HepG2 (cell line): Measurements from ENCODE around the gene PDIA6. TPM values are rescaled to one million over a fixed set of nuclear protein-coding genes. Genes with fewer than 3 reads are reported as not detected.
A peak's percentile ranks its signal among the peaks of the same experiment; 100 is the strongest.

Source experiments
- ATAC-seq: fragments of 200-7000 bp; cut with Tn5 transposase; 3 replicates; pipeline ENCODE4 v1.9.1; 2020; ENCODE audit warnings: mild to moderate bottlenecking, moderate library complexity
- BruUV-seq: library from RNA; stranded (reverse); fragments of 400-500 nt; replicated peaks from 2 replicates; lab custom pipeline; 2021; lab: Mats Ljungman, UMichigan
- CTCF ChIA-PET: fragments of 300-600 bp; formaldehyde crosslinking; extraction: SDS; loops from one replicate; lab custom pipeline; 2021; ENCODE audit warnings: low total read pairs, inconsistent platforms, low intra/inter-chr PET ratio; lab: Yijun Ruan, JAX
- POLR2A ChIA-PET: fragments of 350-600 bp; sonication (Branson Sonifier 250); formaldehyde crosslinking; loops from one replicate; lab custom pipeline; 2020; ENCODE audit warnings: antibody characterized with exemption, inconsistent platforms; lab: Yijun Ruan, JAX
- DNase-seq: peaks from one replicate; pipeline ENCODE4 v3.0.0-alpha.2; 2015; ENCODE audit warnings: low spot score
- FAIRE-seq: peaks from 3 replicates; lab custom pipeline; 2011; peaks lifted over from hg19 to GRCh38; lab: Jason Lieb, UNC
- H2AFZ ChIP-seq: one replicate; pipeline ENCODE4 v1.6.1; 2011; ENCODE audit warnings: low read length, inconsistent platforms
- H3K27ac ChIP-seq: fragments of 300-600 bp; 3 replicates; pipeline ENCODE4 v1.8.0; 2011; ENCODE audit warnings: mixed run types, mild to moderate bottlenecking, mixed read lengths, low read length, inconsistent platforms; ENCODE audit not compliant: insufficient read depth; ENCODE audit errors: extremely low read length
- H3K27me3 ChIP-seq, 2 experiments: fragments of 200-600 bp in 1 of 2; 2 replicates in 1 of 2; 3 replicates in 1 of 2; pipeline versions ENCODE4 v1.6.0 to v1.8.0; 2011; ENCODE audit warnings: low read length in 2 of 2, mild to moderate bottlenecking in 2 of 2, moderate library complexity in 2 of 2, inconsistent platforms in 1 of 2; ENCODE audit not compliant: insufficient read depth in 2 of 2, control insufficient read depth in 1 of 2
- H3K36me3 ChIP-seq, 2 experiments: fragments of 200-600 bp in 1 of 2; replicated peaks in 1 of 2; 2 replicates in 1 of 2; 3 replicates in 1 of 2; pipeline versions ENCODE4 v1.5.1 to v1.8.0; 2011; ENCODE audit warnings: low read length in 2 of 2, inconsistent platforms in 1 of 2; ENCODE audit not compliant: insufficient read depth in 2 of 2, control insufficient read depth in 1 of 2
- H3K4me1 ChIP-seq: 2 replicates; pipeline ENCODE4 v1.5.1; 2012; ENCODE audit warnings: low read length, inconsistent platforms; ENCODE audit not compliant: insufficient read depth
- H3K4me2 ChIP-seq: 2 replicates; pipeline ENCODE4 v1.6.0; 2011; ENCODE audit warnings: low read depth, low read length, inconsistent platforms
- H3K4me3 ChIP-seq, 3 experiments: fragments of 200-600 bp in 1 of 3; sonication (generic), shearing (Covaris generic) in 1 of 3; replicated peaks in 1 of 3; 2 replicates each; pipeline ENCODE4 v1.5.1; 2011 to 2016; ENCODE audit warnings: low read length in 3 of 3, inconsistent platforms in 2 of 3, low read depth in 2 of 3, mild to moderate bottlenecking in 2 of 3, control low read depth in 1 of 3, mixed read lengths in 1 of 3; ENCODE audit not compliant: insufficient read depth in 1 of 3
- H3K79me2 ChIP-seq: one replicate; pipeline ENCODE4 v1.6.1; 2011; ENCODE audit warnings: low read length, inconsistent platforms; ENCODE audit not compliant: insufficient read depth
- H3K9ac ChIP-seq: 2 replicates; pipeline ENCODE4 v1.6.0; 2011; ENCODE audit warnings: mild to moderate bottlenecking, low read depth, low read length, inconsistent platforms; ENCODE audit not compliant: insufficient read depth
- H3K9me3 ChIP-seq: 2 replicates; pipeline ENCODE4 v1.5.1; 2012; ENCODE audit warnings: mild to moderate bottlenecking, low read length
- H4K20me1 ChIP-seq: 2 replicates; pipeline ENCODE4 v1.6.0; 2011; ENCODE audit warnings: inconsistent platforms, mild to moderate bottlenecking, low read length, moderate library complexity; ENCODE audit not compliant: insufficient read depth
- CCDC6 ChIP-seq: sonication (generic); formaldehyde crosslinking; IDR thresholded peaks from 2 replicates; pipeline ENCODE4 v1.8.1; 2022; ENCODE audit warnings: mild to moderate bottlenecking, missing genetic modification reagents, moderate library complexity
- CHD4 ChIP-seq: fragments of 200-600 bp; sonication (generic); IDR thresholded peaks from 2 replicates; pipeline ENCODE4 v1.7.0; 2017; ENCODE audit warnings: mild to moderate bottlenecking, low read length, borderline replicate concordance
- DNMT3B ChIP-seq: conservative IDR thresholded peaks from 2 replicates; pipeline ENCODE4 v1.6.1; 2016; ENCODE audit warnings: missing biosample characterization, control low read depth
- FOSL2 ChIP-seq: sonication (generic); formaldehyde crosslinking; IDR thresholded peaks from 2 replicates; pipeline ENCODE4 v1.4.0; 2020; ENCODE audit warnings: missing genetic modification reagents
- HES4 ChIP-seq: sonication (generic); formaldehyde crosslinking; IDR thresholded peaks from 2 replicates; pipeline ENCODE4 v1.9.0; 2021; ENCODE audit warnings: mild to moderate bottlenecking, missing genetic modification reagents, borderline replicate concordance
- JUN ChIP-seq: sonication (generic); formaldehyde crosslinking; IDR thresholded peaks from 2 replicates; pipeline ENCODE4 v1.4.0; 2020; ENCODE audit warnings: mild to moderate bottlenecking, missing genetic modification reagents
- ZBTB43 ChIP-seq: sonication (generic); formaldehyde crosslinking; conservative IDR thresholded peaks from 2 replicates; pipeline ENCODE4 v1.4.0; 2020; ENCODE audit warnings: missing genetic modification reagents
- WGBS: methylation state at CpG from one replicate; pipeline ENCODE4 v1.1.6; 2017; ENCODE audit warnings: low lambda C conversion rate; 5-methylcytosine and 5-hydroxymethylcytosine counted together
- in situ Hi-C: cut with HindIII; loops from 2 replicates; pipeline ENCODE4 v1.10.0; 2017; ENCODE audit warnings: low pct_unique_long_range_greater_than_20kb; ENCODE audit not compliant: extremely low pct_ligation_motif_present
- intact Hi-C: fragments of 100-400 bp; cut with micrococcal nuclease; formaldehyde crosslinking; loops from one replicate; pipeline ENCODE4 v1.10.0; 2022; ENCODE audit not compliant: unreplicated experiment
- polyA plus RNA-seq, 8 experiments: library from polyadenylated mRNA; depleted of rRNA in 3 of 8; stranded (reverse) in 7 of 8; unstranded in 1 of 8; fragments of >200 nt; fragmentation: Illumina TruSeq in 4 of 8; extraction: Trizol in 4 of 8; gene quantifications; 2 replicates each; pipeline versions ENCODE4 v1.2.1 to v1.2.3, GENCODE V29; 2011 to 2016; ENCODE audit warnings: low read depth in 4 of 8, missing spikeins in 1 of 8, mixed read lengths in 1 of 8; ENCODE audit not compliant: insufficient read depth in 1 of 8
- total RNA-seq, 5 experiments: library from RNA; depleted of rRNA; stranded (reverse); fragments of >200 nt; fragmentation: Illumina TruSeq; extraction: Trizol; gene quantifications; 2 replicates each; pipeline ENCODE4 v1.2.3, GENCODE V29; 2016; ENCODE audit warnings: low read depth in 1 of 5
- TF ChIP-seq, protein P1 (sequence below): IDR thresholded peaks from 2 replicates; pipeline ENCODE4 v1.6.1; 2012; ENCODE audit warnings: low read depth, low read length, improper control_type of control experiment
- TF ChIP-seq, protein P2 (sequence below): IDR thresholded peaks from 2 replicates; pipeline ENCODE4 v1.4.0; 2020; ENCODE audit warnings: mild to moderate bottlenecking, missing genetic modification reagents

PDIA6 gene
- total and polyA plus RNA-seq, 2 of the 13 experiments (the other 11 are each of a cell fraction or from before 2014, with no cell fraction given): 586 to 642 TPM

DNA sequence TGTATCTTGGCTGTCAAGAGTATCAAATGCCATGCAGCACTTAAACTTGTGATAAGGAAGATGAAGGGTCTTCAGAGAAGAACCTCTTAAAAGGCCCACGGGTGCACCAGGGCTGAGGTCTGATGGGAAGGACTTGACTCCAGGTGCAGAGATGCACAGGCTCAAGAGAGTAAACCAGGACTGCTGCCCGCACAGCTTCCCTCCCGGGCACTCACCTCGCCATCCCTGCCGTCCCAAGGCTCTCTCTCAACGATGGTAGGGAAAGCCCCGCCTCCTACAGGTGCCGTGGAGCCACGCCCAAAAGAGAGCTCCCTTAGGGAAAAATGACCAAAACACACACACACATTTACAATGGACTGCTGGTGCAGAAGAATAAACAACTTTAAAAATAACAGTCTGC, 27.9 kb downstream of the PDIA6 start (continued):
- TF ChIP-seq HES4: no peak
- TF ChIP-seq ZBTB43 (CRISPR knock-in tag): no peak
- TF ChIP-seq JUN (CRISPR knock-in tag): no peak
- TF ChIP-seq CCDC6 (CRISPR knock-in tag): no peak
- TF ChIP-seq, protein P1, sequence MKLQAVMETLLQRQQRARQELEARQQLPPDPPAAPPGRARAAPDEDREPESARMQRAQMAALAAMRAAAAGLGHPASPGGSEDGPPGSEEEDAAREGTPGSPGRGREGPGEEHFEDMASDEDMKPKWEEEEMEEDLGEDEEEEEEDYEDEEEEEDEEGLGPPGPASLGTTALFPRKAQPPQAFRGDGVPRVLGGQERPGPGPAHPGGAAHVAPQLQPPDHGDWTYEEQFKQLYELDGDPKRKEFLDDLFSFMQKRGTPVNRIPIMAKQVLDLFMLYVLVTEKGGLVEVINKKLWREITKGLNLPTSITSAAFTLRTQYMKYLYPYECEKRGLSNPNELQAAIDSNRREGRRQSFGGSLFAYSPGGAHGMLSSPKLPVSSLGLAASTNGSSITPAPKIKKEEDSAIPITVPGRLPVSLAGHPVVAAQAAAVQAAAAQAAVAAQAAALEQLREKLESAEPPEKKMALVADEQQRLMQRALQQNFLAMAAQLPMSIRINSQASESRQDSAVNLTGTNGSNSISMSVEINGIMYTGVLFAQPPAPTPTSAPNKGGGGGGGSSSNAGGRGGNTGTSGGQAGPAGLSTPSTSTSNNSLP: no peak

DNA sequence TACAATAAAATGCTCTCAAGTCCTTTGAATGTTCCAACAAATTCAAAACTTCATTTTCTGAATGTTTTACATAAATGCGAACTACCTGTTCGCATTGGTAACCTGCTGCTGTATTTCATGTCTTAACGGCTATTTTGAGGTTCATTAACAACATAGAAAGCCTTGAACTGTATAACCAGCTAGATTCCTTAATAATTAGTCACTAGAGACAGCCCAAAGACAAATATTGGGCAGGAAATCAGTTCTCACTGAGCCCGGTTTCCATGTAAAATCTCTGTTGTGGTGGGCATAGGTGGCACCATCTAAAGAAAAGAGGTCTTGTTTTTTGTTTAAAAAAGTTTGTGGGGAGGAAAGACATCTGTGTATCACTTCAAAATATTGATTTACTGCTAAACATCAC, 29.2 kb downstream of the PDIA6 start:
- Histone ChIP-seq H3K27me3 (no peaks in the 10 kb centered on the region), H3K79me2 (peaks cover 2% of the 10 kb centered on the region), H3K4me1 (peaks cover 20% of the 10 kb centered on the region), H3K27ac (no peak overlapping the region), H4K20me1 (peaks cover 11% of the 10 kb centered on the region), H3K4me2 (no peak overlapping the region), H3K9ac (no peak overlapping the region), H3K9me3 (no peaks in the 10 kb centered on the region), H3K4me3 (no peak overlapping the region), H3K36me3 (peaks cover 45 to 88% of the 10 kb centered on the region in 2 experiments), H2AFZ (no peak overlapping the region)
- no peak for ATAC-seq
- peak; percentile 40 for DNase-seq
- BruUV-seq: TSS peak; percentile 58
- TF ChIP-seq, protein P2, sequence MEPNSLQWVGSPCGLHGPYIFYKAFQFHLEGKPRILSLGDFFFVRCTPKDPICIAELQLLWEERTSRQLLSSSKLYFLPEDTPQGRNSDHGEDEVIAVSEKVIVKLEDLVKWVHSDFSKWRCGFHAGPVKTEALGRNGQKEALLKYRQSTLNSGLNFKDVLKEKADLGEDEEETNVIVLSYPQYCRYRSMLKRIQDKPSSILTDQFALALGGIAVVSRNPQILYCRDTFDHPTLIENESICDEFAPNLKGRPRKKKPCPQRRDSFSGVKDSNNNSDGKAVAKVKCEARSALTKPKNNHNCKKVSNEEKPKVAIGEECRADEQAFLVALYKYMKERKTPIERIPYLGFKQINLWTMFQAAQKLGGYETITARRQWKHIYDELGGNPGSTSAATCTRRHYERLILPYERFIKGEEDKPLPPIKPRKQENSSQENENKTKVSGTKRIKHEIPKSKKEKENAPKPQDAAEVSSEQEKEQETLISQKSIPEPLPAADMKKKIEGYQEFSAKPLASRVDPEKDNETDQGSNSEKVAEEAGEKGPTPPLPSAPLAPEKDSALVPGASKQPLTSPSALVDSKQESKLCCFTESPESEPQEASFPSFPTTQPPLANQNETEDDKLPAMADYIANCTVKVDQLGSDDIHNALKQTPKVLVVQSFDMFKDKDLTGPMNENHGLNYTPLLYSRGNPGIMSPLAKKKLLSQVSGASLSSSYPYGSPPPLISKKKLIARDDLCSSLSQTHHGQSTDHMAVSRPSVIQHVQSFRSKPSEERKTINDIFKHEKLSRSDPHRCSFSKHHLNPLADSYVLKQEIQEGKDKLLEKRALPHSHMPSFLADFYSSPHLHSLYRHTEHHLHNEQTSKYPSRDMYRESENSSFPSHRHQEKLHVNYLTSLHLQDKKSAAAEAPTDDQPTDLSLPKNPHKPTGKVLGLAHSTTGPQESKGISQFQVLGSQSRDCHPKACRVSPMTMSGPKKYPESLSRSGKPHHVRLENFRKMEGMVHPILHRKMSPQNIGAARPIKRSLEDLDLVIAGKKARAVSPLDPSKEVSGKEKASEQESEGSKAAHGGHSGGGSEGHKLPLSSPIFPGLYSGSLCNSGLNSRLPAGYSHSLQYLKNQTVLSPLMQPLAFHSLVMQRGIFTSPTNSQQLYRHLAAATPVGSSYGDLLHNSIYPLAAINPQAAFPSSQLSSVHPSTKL (CRISPR knock-in tag): 0 out of 2 replicates have a peak, but pooled peaks have one; percentile 15
- TF ChIP-seq DNMT3B (CRISPR knock-in tag) (0 out of 2 replicates have a peak, but pooled peaks have one; percentile 39), FOSL2 (CRISPR knock-in tag) (peak; percentile 48; the same call in 1 of the 2 replicates), CHD4 (no peak)
- 74% methylated on average over 4 of the region's 4 CpGs for WGBS
- peak; percentile 21 for FAIRE-seq
- ChIA-PET POLR2A (no interaction called here), CTCF (no interaction called here)
- in situ Hi-C loops (no loop called here), intact Hi-C loops (no loop called here)
